Upper lobe of left lung (tissue), 6 donors: Measurements from ENCODE around the gene KCNMA1. TPM values are rescaled to one million over a fixed set of nuclear protein-coding genes. Genes with fewer than 3 reads are reported as not detected.

Experiments used
- ATAC-seq, 2 donors: fragments of 200-7000 bp; cut with Tn5 transposase; one replicate each; pipeline ENCODE4 v1.9.1; 2022; ENCODE audit warnings: mild to moderate bottlenecking in 2 of 2, moderate library complexity in 2 of 2; ENCODE audit not compliant: low FRiP score in 2 of 2
- DNase-seq, 2 donors: peaks; one replicate each; pipeline ENCODE4 v3.0.0-alpha.2; 2019 to 2020
- H3K27ac ChIP-seq, 4 donors: fragments of 200-600 bp; sonication (generic); one replicate each; pipeline ENCODE4 v1.5.1; 2016 to 2019
- H3K27me3 ChIP-seq, 4 donors: fragments of 200-600 bp; sonication (generic); one replicate each; pipeline ENCODE4 v1.5.1; 2017 to 2019
- H3K36me3 ChIP-seq, 4 donors: fragments of 200-600 bp; sonication (generic); one replicate each; pipeline ENCODE4 v1.5.1; 2016 to 2019
- H3K4me1 ChIP-seq, 4 donors: fragments of 200-600 bp; sonication (generic); one replicate each; pipeline ENCODE4 v1.5.1; 2018 to 2019
- H3K4me3 ChIP-seq, 4 donors: fragments of 200-600 bp; sonication (generic); one replicate each; pipeline ENCODE4 v1.5.1; 2017 to 2019; ENCODE audit warnings: mild to moderate bottlenecking in 2 of 4, moderate library complexity in 1 of 4
- H3K9me3 ChIP-seq, 4 donors: fragments of 200-600 bp; sonication (generic); one replicate each; pipeline ENCODE4 v1.5.1; 2018 to 2019
- EP300 ChIP-seq, 4 donors: sonication (generic); formaldehyde crosslinking; IDR thresholded peaks; one replicate each; pipeline ENCODE4 v1.5.1; 2017; ENCODE audit warnings: antibody characterized with exemption in 4 of 4, control low read depth in 2 of 4
- POLR2A ChIP-seq, 4 donors: fragments of 450-650 bp; IDR thresholded peaks; one replicate each; pipeline ENCODE4 v1.5.1; 2016 to 2017; ENCODE audit warnings: antibody characterized with exemption in 4 of 4, mild to moderate bottlenecking in 2 of 4
- POLR2AphosphoS5 ChIP-seq, 2 donors: sonication (generic); formaldehyde crosslinking; IDR thresholded peaks; one replicate each; pipeline ENCODE4 v1.5.1; 2017; ENCODE audit warnings: antibody characterized with exemption in 2 of 2
- WGBS, 2 donors: methylation state at CpG; one replicate each; pipeline ENCODE4 v1.1.5; 2017 to 2018; 5-methylcytosine and 5-hydroxymethylcytosine counted together
- total RNA-seq, 6 donors: library from RNA; depleted of rRNA in 4 of 6; stranded (reverse); fragments of >200 nt in 4 of 6; gene quantifications; one replicate each; pipeline versions ENCODE4 v1.1.0 to v1.2.1, GENCODE V29; 2016 to 2021
- TF ChIP-seq, protein P1 (sequence below), 6 experiments: fragments of 450-650 bp in 4 of 6; fragments of 200-600 bp in 2 of 6; sonication (generic) in 2 of 6; IDR thresholded peaks; one replicate each; pipeline ENCODE4 v1.5.1; 2016 to 2019; ENCODE audit warnings: antibody characterized with exemption in 6 of 6
- donor health status: DM: no; HTN: no; CAD: no; lungs with moderate emphysema.
- donor health status: DM: no; HTN: yes; CAD: no; lungs with severe emphysema.

The KCNMA1 gene
- total RNA-seq, 6 donors from 2014 or later = 5.8 to 107 (median 22.0) TPM

DNA sequence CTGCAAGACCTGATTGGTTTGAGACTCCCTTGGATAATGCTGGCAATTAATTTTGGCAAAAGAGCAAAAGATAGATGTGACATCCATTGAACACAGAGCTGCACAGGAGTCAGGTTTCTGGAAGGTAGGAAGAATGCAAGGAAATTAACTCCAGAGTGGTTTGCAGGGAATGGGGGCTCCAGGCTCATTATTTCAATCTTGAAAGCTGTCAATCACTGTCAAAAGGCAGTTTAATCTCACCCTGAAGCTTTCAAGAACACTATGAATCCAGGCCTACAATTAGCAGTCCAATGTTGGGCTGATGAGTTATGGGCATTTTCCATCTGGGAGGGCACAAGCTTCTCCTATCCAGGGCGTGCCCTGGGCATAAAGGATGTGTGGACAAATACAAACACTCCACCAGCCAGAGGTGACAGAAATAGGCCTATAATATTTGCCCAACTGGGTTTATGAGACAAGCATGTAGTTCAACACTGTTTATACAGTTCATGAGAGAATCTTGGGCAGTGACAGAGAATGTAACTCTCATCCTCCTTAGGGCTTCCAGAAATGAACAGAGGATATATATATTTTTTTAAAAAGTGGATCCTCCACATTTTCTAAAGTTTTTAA lies 80.5 kb downstream of the KCNMA1 start:
- no peaks in the 10 kb centered on the region for H3K27me3 ChIP-seq
- ATAC-seq = no peak
- no peaks in the 10 kb centered on the region for H3K36me3 ChIP-seq
- TF ChIP-seq EP300 (IDR thresholded peaks at IDR 0.05) = no peak
- no peak for DNase-seq
- H3K9me3 ChIP-seq = no peaks in the 10 kb centered on the region
- no peak overlapping the region for H3K4me3 ChIP-seq
- H3K27ac ChIP-seq = peak overlapping the region in 1 of 4 donors; percentile 83
- peaks cover 0 to 12% (median 5%) of the 10 kb centered on the region in 4 donors for H3K4me1 ChIP-seq
- 75 to 76% methylated on average over 1 of the region's 1 CpG for whole genome bisulfite sequencing, 2 donors

DNA sequence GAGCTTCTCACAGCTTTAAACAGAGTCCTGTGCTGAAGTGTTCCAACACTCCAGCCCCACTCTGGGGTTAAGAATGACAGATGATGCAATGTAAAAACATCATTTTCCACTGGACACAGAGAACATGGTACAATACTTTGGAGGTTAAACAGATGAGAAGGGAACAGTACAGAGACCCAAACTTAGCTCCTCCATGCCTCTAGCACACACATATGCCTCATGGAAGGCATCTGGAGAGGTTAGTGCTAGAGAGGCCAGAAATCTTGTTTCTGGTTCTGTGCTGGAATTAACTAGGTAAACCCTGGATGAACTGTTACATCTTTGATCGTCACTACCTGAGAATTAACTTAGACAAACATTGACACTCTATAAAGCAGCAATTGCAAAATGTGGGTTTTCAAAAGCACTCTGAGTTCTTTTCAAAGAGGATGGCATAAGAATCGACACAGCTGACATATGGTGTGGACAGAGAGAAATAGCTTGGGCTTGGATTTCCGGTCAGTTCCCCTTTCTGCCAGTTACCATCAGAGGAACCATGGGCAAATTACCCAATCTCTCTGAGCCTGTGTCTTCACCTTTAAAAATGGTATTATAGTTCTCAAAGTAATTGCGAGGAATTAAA lies 81.9 kb downstream of the KCNMA1 start:
- 48 to 76% methylated on average over 4 of the region's 4 CpGs for WGBS, 2 donors
- ATAC-seq = peak; percentile 44 to 64
- Histone ChIP-seq H3K27ac (peak overlapping the region; percentile 68 to 86 (median 78)), H3K9me3 (no peaks in the 10 kb centered on the region), H3K4me1 (peaks cover 0 to 12% (median 5%) of the 10 kb centered on the region in 4 donors), H3K4me3 (no peak overlapping the region), H3K36me3 (no peaks in the 10 kb centered on the region), H3K27me3 (no peaks in the 10 kb centered on the region)
- peak in 1 of 2 donors; percentile 44 for DNase-seq
- TF ChIP-seq POLR2A (IDR thresholded peaks at IDR 0.05) = no peak
- peak; percentile 14 to 81 (median 48) for TF ChIP-seq EP300 (IDR thresholded peaks at IDR 0.05)
- TF ChIP-seq, protein P1, sequence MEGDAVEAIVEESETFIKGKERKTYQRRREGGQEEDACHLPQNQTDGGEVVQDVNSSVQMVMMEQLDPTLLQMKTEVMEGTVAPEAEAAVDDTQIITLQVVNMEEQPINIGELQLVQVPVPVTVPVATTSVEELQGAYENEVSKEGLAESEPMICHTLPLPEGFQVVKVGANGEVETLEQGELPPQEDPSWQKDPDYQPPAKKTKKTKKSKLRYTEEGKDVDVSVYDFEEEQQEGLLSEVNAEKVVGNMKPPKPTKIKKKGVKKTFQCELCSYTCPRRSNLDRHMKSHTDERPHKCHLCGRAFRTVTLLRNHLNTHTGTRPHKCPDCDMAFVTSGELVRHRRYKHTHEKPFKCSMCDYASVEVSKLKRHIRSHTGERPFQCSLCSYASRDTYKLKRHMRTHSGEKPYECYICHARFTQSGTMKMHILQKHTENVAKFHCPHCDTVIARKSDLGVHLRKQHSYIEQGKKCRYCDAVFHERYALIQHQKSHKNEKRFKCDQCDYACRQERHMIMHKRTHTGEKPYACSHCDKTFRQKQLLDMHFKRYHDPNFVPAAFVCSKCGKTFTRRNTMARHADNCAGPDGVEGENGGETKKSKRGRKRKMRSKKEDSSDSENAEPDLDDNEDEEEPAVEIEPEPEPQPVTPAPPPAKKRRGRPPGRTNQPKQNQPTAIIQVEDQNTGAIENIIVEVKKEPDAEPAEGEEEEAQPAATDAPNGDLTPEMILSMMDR (IDR thresholded peaks at IDR 0.05) = no peak
- peak in 1 of 2 donors; percentile 51 for TF ChIP-seq POLR2AphosphoS5 (IDR thresholded peaks at IDR 0.05)

DNA sequence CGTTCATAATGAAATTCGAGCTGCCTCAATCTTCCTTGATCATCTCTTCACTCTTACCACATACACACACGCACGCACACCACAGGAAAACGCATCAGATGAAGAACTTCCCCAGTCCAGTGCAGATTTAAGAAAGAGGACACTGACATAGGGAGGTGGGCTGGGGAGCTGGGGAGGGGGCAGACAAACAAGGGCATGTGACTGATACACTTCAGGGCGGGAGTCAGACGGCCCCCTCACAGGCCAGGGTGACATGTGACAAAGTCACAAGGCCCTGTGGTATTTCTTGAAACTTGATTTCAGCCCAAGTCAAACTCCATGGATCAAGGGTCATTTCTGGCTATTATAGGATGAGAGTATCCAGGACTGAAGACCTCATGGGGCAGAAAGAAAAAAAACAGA lies 82.6 kb downstream of the KCNMA1 start:
- Histone ChIP-seq H3K4me1 (peaks cover 0 to 12% (median 5%) of the 10 kb centered on the region in 4 donors), H3K9me3 (no peaks in the 10 kb centered on the region), H3K4me3 (no peak overlapping the region), H3K36me3 (no peaks in the 10 kb centered on the region), H3K27ac (peak overlapping the region; percentile 68 to 86 (median 78)), H3K27me3 (no peaks in the 10 kb centered on the region)
- DNase-seq (peak in 1 of 2 donors; percentile 38), ATAC-seq (peak; percentile 7 to 67)
- WGBS, 2 donors = 52 to 54% methylated on average over 7 of the region's 7 CpGs
- peak in 1 of 4 donors; percentile 39 for TF ChIP-seq POLR2A (IDR thresholded peaks at IDR 0.05)
- no peak for TF ChIP-seq EP300 (IDR thresholded peaks at IDR 0.05)
- TF ChIP-seq POLR2AphosphoS5 (IDR thresholded peaks at IDR 0.05) = peak in 1 of 2 donors; percentile 36

DNA sequence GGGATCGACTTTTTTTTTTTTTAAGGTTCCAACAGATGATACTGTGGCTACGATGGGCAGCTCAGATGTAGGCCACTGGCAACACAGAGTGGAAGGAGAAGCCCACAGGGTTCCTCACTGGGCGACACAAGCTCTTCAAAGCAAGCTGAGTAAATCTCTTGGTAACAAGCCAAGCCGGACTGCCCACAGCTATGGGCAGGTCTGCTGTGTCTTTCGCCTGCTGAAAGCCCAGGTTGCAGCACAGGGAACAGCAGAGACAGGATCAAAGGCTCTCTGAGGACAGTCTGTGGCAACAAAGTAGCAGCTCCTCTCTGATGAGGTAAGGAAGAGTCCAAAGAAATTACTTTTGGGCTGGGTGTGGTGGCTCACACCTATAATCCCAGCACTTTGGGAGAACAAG lies 83.6 kb downstream of the KCNMA1 start:
- 76 to 89% methylated on average over 5 of the region's 5 CpGs for WGBS, 2 donors
- H3K27ac ChIP-seq = peak overlapping the region in 3 of 4 donors; percentile 4 to 86 (median 83)
- no peak for DNase-seq
- H3K27me3 ChIP-seq = no peaks in the 10 kb centered on the region
- peak in 1 of 4 donors; percentile 13 for TF ChIP-seq POLR2A (IDR thresholded peaks at IDR 0.05)
- TF ChIP-seq, protein P1 (IDR thresholded peaks at IDR 0.05) = no peak
- TF ChIP-seq EP300 (IDR thresholded peaks at IDR 0.05) = no peak
- TF ChIP-seq POLR2AphosphoS5 (IDR thresholded peaks at IDR 0.05) = no peak
- no peak overlapping the region for H3K4me3 ChIP-seq
- no peaks in the 10 kb centered on the region for H3K9me3 ChIP-seq
- no peaks in the 10 kb centered on the region for H3K36me3 ChIP-seq
- peaks cover 0 to 12% (median 5%) of the 10 kb centered on the region in 4 donors for H3K4me1 ChIP-seq
- peak in 1 of 2 donors; percentile 9 for ATAC-seq

DNA sequence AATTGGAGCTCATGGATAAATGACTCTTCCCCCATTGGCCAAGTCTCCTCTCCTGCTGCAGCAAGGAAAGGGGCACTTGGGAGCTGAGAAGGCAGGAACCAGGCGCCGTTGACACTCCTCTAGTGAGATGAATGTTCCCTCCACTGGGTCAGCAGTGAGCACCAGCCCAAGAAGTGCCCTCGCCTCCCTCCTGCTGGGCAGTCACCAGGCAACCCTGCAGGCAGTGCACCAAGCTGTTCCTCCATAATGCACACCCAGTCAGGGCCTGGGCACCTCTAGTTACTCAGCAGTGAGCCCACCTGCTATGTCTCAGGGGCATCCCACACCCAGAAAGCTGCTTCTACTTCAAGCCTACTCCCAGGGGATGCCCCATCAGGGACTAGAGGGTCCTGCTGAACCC lies 84.3 kb downstream of the KCNMA1 start:
- Histone ChIP-seq H3K4me1 (peaks cover 0 to 12% (median 5%) of the 10 kb centered on the region in 4 donors), H3K27me3 (no peaks in the 10 kb centered on the region), H3K36me3 (no peaks in the 10 kb centered on the region), H3K9me3 (no peaks in the 10 kb centered on the region), H3K4me3 (no peak overlapping the region), H3K27ac (peak overlapping the region in 3 of 4 donors; percentile 4 to 86 (median 83))
- ATAC-seq (no peak), DNase-seq (no peak)
- WGBS, 2 donors = 63 to 79% methylated on average over 3 of the region's 3 CpGs
- no peak for TF ChIP-seq POLR2AphosphoS5 (IDR thresholded peaks at IDR 0.05)
- TF ChIP-seq POLR2A (IDR thresholded peaks at IDR 0.05) = peak in 1 of 4 donors; percentile 22
- TF ChIP-seq EP300 (IDR thresholded peaks at IDR 0.05) = no peak

DNA sequence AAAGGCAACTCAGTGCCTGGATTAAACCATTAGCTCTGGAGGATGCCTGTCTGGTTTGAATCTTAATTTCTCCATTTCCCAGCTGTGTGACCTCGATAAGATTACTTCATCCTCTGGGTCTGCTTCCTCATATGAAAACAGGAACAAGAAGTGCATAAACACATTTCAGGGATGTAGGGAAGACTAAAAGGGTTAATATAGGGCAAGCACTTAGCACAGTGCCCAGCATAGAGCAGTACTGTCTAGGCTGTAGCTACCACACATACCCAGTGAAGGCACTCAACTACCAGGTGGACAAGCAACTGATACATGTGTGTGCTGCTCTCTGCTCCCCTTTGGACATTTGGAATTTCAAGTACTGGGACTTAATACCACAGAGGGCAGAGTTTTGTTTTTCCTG lies 85.4 kb downstream of the KCNMA1 start:
- no peaks in the 10 kb centered on the region for H3K9me3 ChIP-seq
- DNase-seq (no peak), ATAC-seq (peak in 1 of 2 donors; percentile 69)
- H3K4me1 ChIP-seq = peaks cover 0 to 12% (median 5%) of the 10 kb centered on the region in 4 donors
- H3K27ac ChIP-seq = peak overlapping the region in 3 of 4 donors; percentile 4 to 86 (median 83)
- H3K4me3 ChIP-seq = no peak overlapping the region
- 42 to 53% methylated on average over 1 of the region's 1 CpG for WGBS, 2 donors
- no peaks in the 10 kb centered on the region for H3K27me3 ChIP-seq
- peak in 1 of 2 donors; percentile 46 for TF ChIP-seq POLR2AphosphoS5 (IDR thresholded peaks at IDR 0.05)
- no peak for TF ChIP-seq EP300 (IDR thresholded peaks at IDR 0.05)
- TF ChIP-seq, protein P1 (IDR thresholded peaks at IDR 0.05) = no peak
- TF ChIP-seq POLR2A (IDR thresholded peaks at IDR 0.05) = peak in 1 of 4 donors; percentile 69
- H3K36me3 ChIP-seq = no peaks in the 10 kb centered on the region
